Stomach (tissue), 9 donors: Measurements from ENCODE around the gene ABHD12B. TPM values are rescaled to one million over a fixed set of nuclear protein-coding genes. Genes with fewer than 3 reads are reported as not detected.

ENCODE experiments used
- DNase-seq, 2 donors: peaks; one replicate each; pipeline versions ENCODE4 v3.0.0 to v3.0.0-alpha.2; 2013 to 2019
- H3K27ac ChIP-seq, 5 donors: fragments of 200-600 bp in 4 of 5; sonication (generic) in 4 of 5; one replicate each; pipeline ENCODE4 v1.5.1; 2013 to 2019; ENCODE audit warnings: mild to moderate bottlenecking in 1 of 5, moderate library complexity in 1 of 5
- H3K27me3 ChIP-seq, 3 donors: fragments of 200-600 bp; sonication (generic); one replicate each; pipeline ENCODE4 v1.5.1; 2017 to 2019; ENCODE audit warnings: mixed run types in 1 of 3
- H3K36me3 ChIP-seq, 4 donors: fragments of 200-600 bp; sonication (generic); 1 replicate in 3 of 4; 2 replicates in 1 of 4; pipeline ENCODE4 v1.5.1; 2016 to 2019
- H3K4me1 ChIP-seq, 4 donors: fragments of 200-600 bp; sonication (generic); one replicate each; pipeline ENCODE4 v1.5.1; 2016 to 2019
- H3K4me3 ChIP-seq, 4 donors: fragments of 200-600 bp; sonication (generic) in 3 of 4; one replicate each; pipeline ENCODE4 v1.5.1; 2016 to 2019; ENCODE audit warnings: mild to moderate bottlenecking in 1 of 4
- H3K9me3 ChIP-seq, 4 donors: fragments of 200-600 bp; sonication (generic); one replicate each; pipeline ENCODE4 v1.5.1; 2016 to 2019
- CTCF ChIP-seq, 7 experiments: fragments of 450-650 bp in 4 of 7; fragments of 200-600 bp in 3 of 7; sonication (generic) in 3 of 7; IDR thresholded peaks; one replicate each; pipeline ENCODE4 v1.5.1; 2016 to 2019; ENCODE audit warnings: antibody characterized with exemption in 7 of 7, control low read depth in 2 of 7, mild to moderate bottlenecking in 1 of 7
- EP300 ChIP-seq: sonication (generic); formaldehyde crosslinking; IDR thresholded peaks from one replicate; pipeline ENCODE4 v1.6.1; 2017; ENCODE audit warnings: antibody characterized with exemption
- POLR2A ChIP-seq, 4 donors: fragments of 450-650 bp; IDR thresholded peaks; one replicate each; pipeline ENCODE4 v1.6.1; 2016; ENCODE audit warnings: antibody characterized with exemption in 4 of 4, control low read depth in 2 of 4, mild to moderate bottlenecking in 1 of 4, moderate library complexity in 1 of 4
- POLR2AphosphoS5 ChIP-seq, 3 donors: sonication (generic); formaldehyde crosslinking; IDR thresholded peaks; one replicate each; pipeline ENCODE4 v1.6.1; 2016; ENCODE audit warnings: antibody characterized with exemption in 3 of 3
- WGBS, 5 donors: extraction: QIAGEN DNeasy Blood & Tissue Kit in 3 of 5; methylation state at CpG; one replicate each; pipeline versions ENCODE4 v1.1.5 to v1.1.7; 2013 to 2018; 5-methylcytosine and 5-hydroxymethylcytosine counted together
- intact Hi-C: fragments of 100-400 bp; cut with DNase I; formaldehyde crosslinking; loops from one replicate; pipeline ENCODE4 v1.15.1; 2023; ENCODE audit warnings: low total_unique reads
- polyA plus RNA-seq, 3 donors: library from polyadenylated mRNA; stranded (reverse); fragments of 200-250 nt; gene quantifications; one replicate each; pipeline ENCODE4 v1.2.3, GENCODE V29; 2013
- total RNA-seq, 5 donors: library from RNA; depleted of rRNA; stranded (reverse); fragments of >200 nt; gene quantifications; one replicate each; pipeline versions ENCODE4 v1.1.0 to v1.2.3, GENCODE V29; 2014 to 2016
- donor health status: healthy with polysubstance abuse.
- donor health status: Bipolar disorder and iron deficiency.
- donor health status: healthy.

The ABHD12B gene
- total and polyA plus RNA-seq, 8 donors, result 0.23 TPM; not detected in 7

DNA sequence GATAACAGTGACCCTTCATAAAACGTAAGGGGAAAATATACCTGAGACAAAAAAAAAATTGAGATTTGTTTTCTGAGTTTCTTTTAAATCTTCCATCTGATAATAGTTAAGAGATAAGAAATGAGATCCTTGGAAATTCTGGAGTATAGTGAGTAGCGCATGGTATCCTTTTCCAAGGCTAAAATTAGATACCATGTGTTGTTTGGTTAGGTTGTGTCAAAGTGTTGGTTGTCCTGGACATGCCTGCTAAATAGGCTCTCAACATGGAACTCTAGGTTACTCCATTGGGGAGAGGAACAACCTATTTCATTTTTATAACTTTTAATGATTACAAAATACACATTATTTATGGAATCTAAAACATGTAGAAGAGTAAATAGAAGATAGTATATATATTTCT is 57.7 kb downstream of the ABHD12B start:
- Histone ChIP-seq H3K4me3 (no peak overlapping the region), H3K4me1 (peaks cover 0 to 13% (median 0%) of the 10 kb centered on the region in 4 donors), H3K36me3 (peaks cover 4 to 57% (median 39%) of the 10 kb centered on the region in 4 donors), H3K27me3 (no peaks in the 10 kb centered on the region), H3K27ac (no peak overlapping the region), H3K9me3 (no peaks in the 10 kb centered on the region)
- no peak for DNase-seq
- TF ChIP-seq CTCF (IDR thresholded peaks at IDR 0.05) (no peak), POLR2AphosphoS5 (IDR thresholded peaks at IDR 0.05) (no peak), EP300 (no peak), POLR2A (IDR thresholded peaks at IDR 0.05) (no peak)
- 70 to 93% (median 83%) methylated on average over 2 of the region's 2 CpGs for WGBS, 5 donors
- intact Hi-C loops, result loop anchor here (5.0 kb wide), 1 partner anchor 242 kb away; no protein-coding TSS in a partner anchor

DNA sequence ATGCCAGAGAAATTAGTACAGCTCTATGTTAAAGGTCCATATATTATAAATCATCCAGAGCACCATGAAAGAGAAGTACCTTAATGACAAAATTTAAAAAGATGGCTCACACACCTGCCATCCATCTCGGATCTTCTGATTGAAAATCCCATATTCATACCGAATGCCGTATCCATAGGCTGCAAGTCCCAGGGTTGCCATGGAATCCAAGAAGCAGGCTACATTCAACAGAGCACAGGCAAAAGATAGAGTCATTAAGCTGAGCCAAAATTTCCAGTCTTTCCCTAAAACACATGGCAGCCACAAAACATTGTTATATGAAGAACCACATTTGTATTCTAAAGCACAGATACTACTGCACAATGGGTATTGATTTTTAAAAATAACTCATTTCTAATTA is 59.7 kb downstream of the ABHD12B start:
- Histone ChIP-seq H3K27ac (no peak overlapping the region), H3K36me3 (peaks cover 4 to 66% (median 41%) of the 10 kb centered on the region in 4 donors), H3K27me3 (no peaks in the 10 kb centered on the region), H3K9me3 (no peaks in the 10 kb centered on the region), H3K4me3 (no peak overlapping the region), H3K4me1 (peaks cover 0 to 13% (median 0%) of the 10 kb centered on the region in 4 donors)
- 95 to 99% (median 97%) methylated on average over 3 of the region's 3 CpGs for WGBS, 5 donors
- no peak for DNase-seq
- TF ChIP-seq POLR2A (IDR thresholded peaks at IDR 0.05) (no peak), CTCF (IDR thresholded peaks at IDR 0.05) (no peak), EP300 (no peak), POLR2AphosphoS5 (IDR thresholded peaks at IDR 0.05) (no peak)
- intact Hi-C loops, result no loop called here

DNA sequence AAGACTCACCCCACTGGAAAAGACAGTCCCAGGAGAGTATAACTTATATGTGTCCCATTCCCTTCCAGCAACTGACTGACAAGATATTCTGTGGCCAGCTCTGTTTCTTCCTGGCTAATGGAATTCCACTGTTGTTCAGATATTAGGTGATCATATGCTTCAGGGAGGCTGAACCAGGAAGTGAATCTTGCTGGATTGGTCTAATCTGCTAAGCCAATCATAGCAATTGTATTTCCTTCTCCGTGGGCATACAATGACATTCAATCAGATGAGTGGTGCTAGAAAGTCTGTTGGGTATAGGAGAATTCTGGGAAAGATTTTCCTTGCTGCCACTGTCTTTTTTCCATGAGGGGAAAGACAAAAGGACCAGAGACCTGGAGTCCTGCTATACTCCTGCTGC is 60.3 kb downstream of the ABHD12B start:
- Histone ChIP-seq H3K27me3 (no peaks in the 10 kb centered on the region), H3K36me3 (peaks cover 4 to 66% (median 41%) of the 10 kb centered on the region in 4 donors), H3K27ac (peak overlapping the region in 1 of 5 donors; percentile 9), H3K4me1 (peaks cover 0 to 13% (median 0%) of the 10 kb centered on the region in 4 donors), H3K4me3 (no peak overlapping the region), H3K9me3 (no peaks in the 10 kb centered on the region)
- no peak for DNase-seq
- TF ChIP-seq EP300, result no peak
- TF ChIP-seq POLR2AphosphoS5 (IDR thresholded peaks at IDR 0.05), result peak in 1 of 3 donors; percentile 46
- TF ChIP-seq CTCF (IDR thresholded peaks at IDR 0.05), result no peak
- intact Hi-C loops, result no loop called here
- 22 to 61% (median 43%) methylated on average over 1 of the region's 1 CpG for WGBS, 5 donors

GRCh38 chr14:50932592-50933495 is 61.0 kb downstream of the ABHD12B start:
- no peak for DNase-seq
- no peak for TF ChIP-seq CTCF (IDR thresholded peaks at IDR 0.05)
- TF ChIP-seq POLR2A (IDR thresholded peaks at IDR 0.05), result no peak
- TF ChIP-seq EP300, result no peak
- TF ChIP-seq POLR2AphosphoS5 (IDR thresholded peaks at IDR 0.05), result no peak
- 78 to 85% (median 81%) methylated on average over 4 of the region's 4 CpGs for WGBS, 5 donors
- H3K9me3 ChIP-seq, result no peaks in the 10 kb centered on the region
- peaks cover 0 to 13% (median 0%) of the 10 kb centered on the region in 4 donors for H3K4me1 ChIP-seq
- intact Hi-C loops, result no loop called here
- no peak overlapping the region for H3K4me3 ChIP-seq
- peaks cover 4 to 65% (median 39%) of the 10 kb centered on the region in 4 donors for H3K36me3 ChIP-seq
- peak overlapping the region in 1 of 5 donors; percentile 9 for H3K27ac ChIP-seq
- H3K27me3 ChIP-seq, result no peaks in the 10 kb centered on the region
